ENCODE data around the gene NOL8. TPM values are rescaled to one million over a fixed set of nuclear protein-coding genes. Genes with fewer than 3 reads are reported as not detected.

The NOL8 gene
- total RNA-seq, 2 donors from 2014 or later, result 62.3 to 62.7 TPM

DNA sequence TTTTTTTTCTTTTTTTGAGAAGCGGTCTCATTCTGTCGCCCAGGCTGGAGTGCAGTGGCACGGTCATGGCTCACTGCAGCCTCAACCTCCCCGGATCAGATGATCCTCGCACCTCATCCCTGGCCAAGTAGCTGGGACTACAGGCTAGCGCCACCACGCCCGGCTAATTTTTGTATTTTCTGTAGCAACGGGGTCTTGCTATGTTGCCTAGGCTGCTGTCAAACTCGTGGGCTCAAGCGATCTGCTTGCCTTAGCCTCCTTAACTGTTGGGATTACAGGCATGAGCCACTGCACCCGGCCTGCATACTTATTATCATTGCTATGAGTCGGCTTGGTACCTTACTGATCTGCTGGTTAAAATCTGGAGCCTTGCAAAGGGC is 30.9 kb downstream of the NOL8 start:
- ATAC-seq (replicated peaks), result no peak
- peaks cover 79% of the 10 kb centered on the region for H3K36me3 Mint-ChIP-seq (ENCODE audit: low read depth)

GRCh38 chr9:92293452-92294296 is 31.5 kb downstream of the NOL8 start, which contains the start of gene IARS1:
TSS of gene IARS1 (minus strand) at chr9:92293697. CDS start at chr9:92289419, 4,278 bp downstream.
- Mint-ChIP-seq H3K4me3 (peak within 1 kb of the TSS; percentile 92), H3K9me3 (no peaks in the 10 kb centered on the region), H3K27ac (peak within 1 kb of the TSS; percentile 100), H3K4me1 (peaks cover 32% of the 10 kb centered on the region), H3K27me3 (no peaks in the 10 kb centered on the region), H3K36me3 (ENCODE audit: low read depth) (peaks cover 79% of the 10 kb centered on the region)
- ATAC-seq (replicated peaks), result peak; percentile 98

More for the DNA sequence above, 30.9 kb downstream of the NOL8 start:
- Mint-ChIP-seq H3K27me3 (no peaks in the 10 kb centered on the region), H3K27ac (peak overlapping the region; percentile 100), H3K4me3 (peak overlapping the region; percentile 92), H3K9me3 (no peaks in the 10 kb centered on the region), H3K4me1 (peaks cover 36% of the 10 kb centered on the region)

- H3K36me3 Mint-ChIP-seq (ENCODE audit: low read depth), result peaks cover 79% of the 10 kb centered on the region
These were observed 32.1 kb downstream of the NOL8 start for GRCh38 chr9:92293075-92293354.

DNA sequence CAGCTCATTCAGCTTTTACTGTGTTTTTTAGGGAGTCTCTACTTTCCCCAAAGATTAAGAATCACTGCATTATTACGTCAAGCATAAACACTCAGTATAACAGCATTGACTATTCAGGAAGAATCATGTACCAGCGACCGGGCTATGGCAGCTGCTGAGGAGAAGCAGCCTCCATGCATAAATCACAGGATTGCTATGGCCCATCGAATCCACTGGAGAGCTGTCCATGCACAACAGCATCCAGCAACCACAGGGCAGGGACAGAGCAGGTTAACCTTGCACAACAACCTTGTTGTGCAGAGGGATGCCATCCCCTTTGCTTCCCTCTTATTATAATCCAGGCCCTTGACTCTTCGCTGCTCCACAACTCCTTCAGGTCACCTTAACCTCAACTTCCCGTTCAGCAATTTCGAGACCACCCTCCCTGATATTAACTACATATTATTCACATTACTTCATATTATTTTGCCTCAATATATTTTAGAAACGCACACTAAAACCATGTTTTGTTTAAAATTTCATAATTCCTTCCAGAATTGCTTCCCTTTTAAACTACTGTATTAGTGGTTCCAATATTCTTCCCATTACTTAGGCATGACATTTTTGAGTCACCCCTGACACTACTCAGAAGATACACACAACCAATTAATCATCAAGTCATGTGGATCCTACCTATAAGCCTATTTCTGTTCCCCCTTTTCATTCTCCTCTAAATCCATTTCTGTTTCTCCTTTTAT is 32.6 kb downstream of the NOL8 start:
- Mint-ChIP-seq H3K27ac (peak overlapping the region; percentile 100), H3K36me3 (ENCODE audit: low read depth) (peaks cover 79% of the 10 kb centered on the region), H3K4me3 (peak overlapping the region; percentile 92), H3K9me3 (no peaks in the 10 kb centered on the region), H3K4me1 (peaks cover 32% of the 10 kb centered on the region), H3K27me3 (no peaks in the 10 kb centered on the region)
- no peak for ATAC-seq (replicated peaks)

More at GRCh38 chr9:92293075-92293354, 32.1 kb downstream of the NOL8 start:
- Mint-ChIP-seq H3K9me3 (no peaks in the 10 kb centered on the region), H3K27me3 (no peaks in the 10 kb centered on the region), H3K4me1 (peaks cover 32% of the 10 kb centered on the region), H3K27ac (peak overlapping the region; percentile 100), H3K4me3 (peak overlapping the region; percentile 92)
- ATAC-seq (replicated peaks), result no peak

- Mint-ChIP-seq H3K27ac (peak overlapping the region; percentile 100), H3K27me3 (no peaks in the 10 kb centered on the region), H3K4me1 (peaks cover 29% of the 10 kb centered on the region), H3K4me3 (peak overlapping the region; percentile 92), H3K9me3 (no peaks in the 10 kb centered on the region), H3K36me3 (ENCODE audit: low read depth) (peaks cover 79% of the 10 kb centered on the region)
- ATAC-seq (replicated peaks), result no peak
These were observed 33.6 kb downstream of the NOL8 start for GRCh38 chr9:92291577-92291976.

DNA sequence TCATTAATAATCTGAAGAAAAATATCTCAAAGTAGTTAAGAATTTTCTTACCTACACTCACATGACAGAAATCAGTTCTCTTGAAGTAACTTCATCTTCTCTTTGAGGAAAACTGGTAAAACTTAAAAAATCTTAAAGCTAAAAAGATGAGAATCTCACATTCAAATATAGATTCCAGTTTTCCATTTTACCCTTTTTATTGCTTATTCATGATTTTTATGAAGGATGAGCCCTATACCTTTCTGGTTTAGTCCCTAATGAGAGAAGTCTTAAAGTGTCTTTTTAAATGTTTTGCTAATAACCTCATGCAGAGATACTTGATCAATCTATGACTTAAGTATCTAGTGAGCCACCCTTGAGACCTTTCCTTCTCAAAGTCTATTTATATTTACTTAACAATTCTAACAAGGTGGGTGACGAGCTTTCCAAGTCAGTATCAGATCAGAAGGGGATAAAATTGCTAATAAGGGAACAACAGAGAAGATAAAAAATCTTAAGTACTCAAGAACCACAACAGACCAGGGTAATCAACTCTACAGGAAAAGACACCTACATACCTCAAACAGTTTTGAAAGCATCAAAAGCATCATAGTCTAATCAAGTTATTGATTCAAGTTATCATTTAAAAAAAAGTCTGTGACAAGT is 34.2 kb downstream of the NOL8 start:
- peak overlapping the region; percentile 100 for H3K27ac Mint-ChIP-seq
- no peak for ATAC-seq (replicated peaks)
- peak overlapping the region; percentile 92 for H3K4me3 Mint-ChIP-seq
- peaks cover 29% of the 10 kb centered on the region for H3K4me1 Mint-ChIP-seq
- no peaks in the 10 kb centered on the region for H3K27me3 Mint-ChIP-seq
- H3K36me3 Mint-ChIP-seq (ENCODE audit: low read depth), result peaks cover 81% of the 10 kb centered on the region
- no peaks in the 10 kb centered on the region for H3K9me3 Mint-ChIP-seq

DNA sequence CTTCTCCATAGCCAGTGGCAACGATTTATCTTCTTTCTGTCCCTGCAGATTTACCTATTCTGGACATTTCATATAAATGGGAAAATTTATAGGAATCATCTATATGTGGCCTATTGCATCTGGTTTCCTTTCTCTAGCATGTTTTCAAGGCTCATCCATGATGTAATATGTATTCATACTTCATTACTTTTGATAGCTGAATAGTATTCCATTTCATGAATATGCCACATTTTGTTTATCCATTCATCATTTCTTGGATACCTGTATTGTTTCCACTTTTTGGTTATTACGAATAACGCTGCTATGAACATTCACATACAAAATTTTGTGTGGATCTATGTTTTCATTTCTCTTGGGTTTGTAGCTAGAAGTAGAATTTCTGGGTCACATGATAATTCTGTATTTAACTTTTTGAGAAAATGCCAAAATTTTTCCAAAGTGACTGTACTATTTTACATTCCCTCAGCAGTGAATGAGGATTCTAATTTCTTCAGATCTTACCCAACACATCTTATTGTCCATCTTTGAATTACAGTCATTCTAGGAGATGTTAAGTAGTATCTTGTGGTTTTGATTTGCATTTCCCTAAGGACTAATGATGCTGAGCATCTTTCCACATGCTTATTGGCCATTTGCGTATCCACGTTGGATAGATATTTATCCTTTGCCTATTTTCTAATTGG is 35.3 kb downstream of the NOL8 start:
- Mint-ChIP-seq H3K27me3 (no peaks in the 10 kb centered on the region), H3K4me3 (no peak overlapping the region), H3K4me1 (peaks cover 25% of the 10 kb centered on the region), H3K9me3 (no peaks in the 10 kb centered on the region), H3K27ac (no peak overlapping the region), H3K36me3 (ENCODE audit: low read depth) (peaks cover 92% of the 10 kb centered on the region)
- ATAC-seq (replicated peaks), result no peak

GRCh38 chr9:92279302-92279701 is 45.8 kb downstream of the NOL8 start:
- H3K27ac Mint-ChIP-seq, result peak overlapping the region; percentile 51

GRCh38 chr9:92278110-92278509 is 47.0 kb downstream of the NOL8 start:
- no peak for ATAC-seq (replicated peaks)
- no peaks in the 10 kb centered on the region for H3K27me3 Mint-ChIP-seq
- peak overlapping the region; percentile 68 for H3K27ac Mint-ChIP-seq
- H3K9me3 Mint-ChIP-seq, result no peaks in the 10 kb centered on the region
- H3K4me1 Mint-ChIP-seq, result peaks cover 26% of the 10 kb centered on the region
- peaks cover 100% of the 10 kb centered on the region for H3K36me3 Mint-ChIP-seq (ENCODE audit: low read depth)
- no peak overlapping the region for H3K4me3 Mint-ChIP-seq

More at GRCh38 chr9:92279302-92279701, 45.8 kb downstream of the NOL8 start:
- Mint-ChIP-seq H3K36me3 (ENCODE audit: low read depth) (peaks cover 100% of the 10 kb centered on the region), H3K27me3 (no peaks in the 10 kb centered on the region), H3K9me3 (no peaks in the 10 kb centered on the region), H3K4me3 (no peak overlapping the region), H3K4me1 (peaks cover 26% of the 10 kb centered on the region)
- no peak for ATAC-seq (replicated peaks)

- H3K4me1 Mint-ChIP-seq, result peaks cover 26% of the 10 kb centered on the region
- peak; percentile 70 for ATAC-seq (replicated peaks)
- peak overlapping the region; percentile 68 for H3K27ac Mint-ChIP-seq
- no peaks in the 10 kb centered on the region for H3K9me3 Mint-ChIP-seq
- no peaks in the 10 kb centered on the region for H3K27me3 Mint-ChIP-seq
- H3K4me3 Mint-ChIP-seq, result peak overlapping the region; percentile 44
- peaks cover 100% of the 10 kb centered on the region for H3K36me3 Mint-ChIP-seq (ENCODE audit: low read depth)
These were observed 48.7 kb downstream of the NOL8 start for GRCh38 chr9:92276331-92277032.

- peak overlapping the region; percentile 68 for H3K27ac Mint-ChIP-seq
- peaks cover 26% of the 10 kb centered on the region for H3K4me1 Mint-ChIP-seq
- peak overlapping the region; percentile 44 for H3K4me3 Mint-ChIP-seq
- no peaks in the 10 kb centered on the region for H3K9me3 Mint-ChIP-seq
- H3K36me3 Mint-ChIP-seq (ENCODE audit: low read depth), result peaks cover 100% of the 10 kb centered on the region
- ATAC-seq (replicated peaks), result no peak
- no peaks in the 10 kb centered on the region for H3K27me3 Mint-ChIP-seq
These were observed 49.6 kb downstream of the NOL8 start for GRCh38 chr9:92275541-92275940.

DNA sequence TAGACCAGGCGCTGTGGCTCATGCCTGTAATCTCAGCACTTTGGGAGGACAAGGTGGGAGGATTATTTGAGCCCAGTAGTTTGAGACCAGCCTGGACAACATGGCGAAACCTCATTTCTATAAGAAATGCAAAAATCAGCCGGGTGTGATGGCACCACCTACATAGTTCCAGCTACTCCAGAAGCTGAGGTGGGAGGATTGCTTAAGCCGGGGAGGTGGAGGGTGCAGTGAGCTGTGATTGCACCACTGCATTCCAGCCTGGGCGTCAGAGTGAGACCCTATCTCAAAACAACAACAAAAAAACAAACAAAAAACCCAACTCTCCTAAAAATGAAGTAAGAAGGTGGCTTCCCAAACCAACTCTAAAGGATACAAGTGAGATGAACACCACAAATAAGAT is 54.6 kb downstream of the NOL8 start:
- Mint-ChIP-seq H3K27ac (no peak overlapping the region), H3K4me3 (no peak overlapping the region), H3K36me3 (ENCODE audit: low read depth) (peaks cover 100% of the 10 kb centered on the region), H3K4me1 (peaks cover 6% of the 10 kb centered on the region), H3K27me3 (no peaks in the 10 kb centered on the region), H3K9me3 (no peaks in the 10 kb centered on the region)
- ATAC-seq (replicated peaks), result no peak

DNA sequence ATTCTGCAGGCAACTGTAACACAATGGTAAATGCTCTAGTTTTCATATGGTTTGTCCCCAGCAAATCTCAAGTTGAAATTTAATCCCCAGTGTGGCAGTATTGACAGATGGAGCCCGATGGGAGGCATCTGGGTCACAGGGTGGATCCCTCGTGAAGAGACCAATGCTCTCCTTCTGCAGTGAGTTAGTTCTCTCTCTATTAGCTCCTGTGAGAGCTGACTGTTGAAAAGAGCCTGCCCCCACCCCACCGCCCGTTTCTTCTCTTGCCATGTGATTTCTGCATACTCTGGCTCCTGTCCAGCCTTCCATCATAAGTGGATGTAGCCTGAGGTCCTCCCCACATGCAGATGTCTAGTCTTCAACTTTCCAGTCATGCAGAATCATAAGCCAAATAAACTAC is 58.7 kb downstream of the NOL8 start:
- no peak overlapping the region for H3K4me3 Mint-ChIP-seq
- peaks cover 100% of the 10 kb centered on the region for H3K36me3 Mint-ChIP-seq (ENCODE audit: low read depth)
- ATAC-seq (replicated peaks), result no peak
- no peaks in the 10 kb centered on the region for H3K27me3 Mint-ChIP-seq
- H3K27ac Mint-ChIP-seq, result no peak overlapping the region
- H3K4me1 Mint-ChIP-seq, result peaks cover 6% of the 10 kb centered on the region
- H3K9me3 Mint-ChIP-seq, result no peaks in the 10 kb centered on the region

GRCh38 chr9:92265154-92265553 is 60.0 kb downstream of the NOL8 start:
- Mint-ChIP-seq H3K27ac (no peak overlapping the region), H3K27me3 (no peaks in the 10 kb centered on the region)
- ATAC-seq (replicated peaks), result no peak

More at GRCh38 chr9:92265154-92265553, 60.0 kb downstream of the NOL8 start:
- Mint-ChIP-seq H3K36me3 (ENCODE audit: low read depth) (peaks cover 100% of the 10 kb centered on the region), H3K4me3 (no peak overlapping the region), H3K9me3 (no peaks in the 10 kb centered on the region), H3K4me1 (peaks cover 6% of the 10 kb centered on the region)
